ENCODE results near the gene NR6A1.
"Not testable (repeated sequence)": the region's sequence is repeated elsewhere in the genome, so short reads cannot be mapped to it uniquely, and the experiment has no call there.

Gene NR6A1

DNA sequence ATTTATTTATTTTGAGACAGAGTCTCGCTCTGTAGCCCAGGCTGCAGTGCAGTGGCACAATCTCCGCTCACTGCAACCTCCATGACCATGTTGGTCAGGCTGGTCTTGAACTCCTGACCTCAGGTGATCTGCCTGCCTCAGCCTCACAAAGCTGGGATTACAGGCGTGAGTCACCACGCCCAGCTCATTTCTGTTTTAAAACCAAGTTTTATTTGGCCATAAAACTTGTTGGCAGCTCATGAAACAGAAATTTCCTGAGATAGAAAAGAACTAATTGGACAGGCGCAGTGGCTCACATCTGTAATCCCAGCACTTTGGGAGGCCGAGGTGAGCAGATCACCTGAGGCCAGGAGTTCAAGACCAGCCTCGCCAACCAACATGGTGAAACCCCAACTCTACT is 155.3 kb downstream of the NR6A1 start:
- not testable (repeated sequence) for DNase-seq (ENCODE audit: low spot score)

DNA sequence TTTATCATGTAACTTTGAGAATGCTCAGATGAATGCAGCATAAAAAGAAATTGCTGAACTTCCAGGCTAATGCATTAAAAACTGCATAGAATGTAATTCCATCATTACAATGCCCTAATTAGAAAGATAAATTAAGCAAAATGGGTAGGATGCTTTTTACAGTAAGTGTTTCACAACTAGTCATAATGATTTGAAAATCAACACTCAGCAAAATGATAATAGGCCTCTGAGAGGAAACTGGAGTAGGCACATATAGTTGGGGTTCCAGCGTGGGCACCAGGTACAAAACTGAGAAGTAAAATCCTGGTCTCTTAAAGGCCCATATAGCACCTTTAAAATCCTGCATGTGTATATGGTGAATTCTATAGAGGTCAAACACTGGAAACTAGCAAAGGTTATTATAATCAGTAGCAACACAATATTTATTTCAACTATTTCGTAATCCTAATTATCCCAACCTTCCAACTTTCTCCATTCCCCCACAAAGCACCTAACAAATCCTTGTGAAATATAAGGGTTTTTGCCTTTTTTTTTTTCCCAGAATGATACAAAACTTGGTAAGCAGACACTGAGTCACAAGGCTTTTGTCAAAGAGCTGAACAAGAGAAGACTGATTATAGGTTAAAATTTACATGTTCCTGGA is 155.9 kb downstream of the NR6A1 start:
- no peak for DNase-seq (ENCODE audit: low spot score)

DNA sequence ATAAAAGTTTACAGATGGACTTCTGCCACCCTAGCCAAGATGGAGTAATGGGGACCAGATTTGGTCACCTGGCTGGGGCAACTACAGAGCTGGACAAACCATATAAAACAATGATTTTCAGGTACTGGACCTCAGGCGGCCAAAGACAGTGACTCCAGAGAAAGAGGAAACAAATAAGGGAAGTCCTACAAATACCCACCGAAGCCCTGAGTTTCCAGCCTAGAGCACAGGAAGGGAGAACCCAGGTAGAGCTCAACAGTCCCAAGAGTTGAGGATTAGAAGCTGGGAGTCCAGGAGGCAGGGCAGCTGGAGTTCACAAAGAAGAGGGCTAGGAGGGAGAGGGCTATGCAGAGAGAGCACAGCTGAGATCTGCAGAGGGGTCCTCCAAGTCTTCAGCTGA is 157.3 kb downstream of the NR6A1 start:
- DNase-seq (ENCODE audit: low spot score) = no peak

- no peak for DNase-seq (ENCODE audit: low spot score)
Measured at GRCh38 chr9:124611106-124611505, 160.0 kb downstream of the NR6A1 start.

DNA sequence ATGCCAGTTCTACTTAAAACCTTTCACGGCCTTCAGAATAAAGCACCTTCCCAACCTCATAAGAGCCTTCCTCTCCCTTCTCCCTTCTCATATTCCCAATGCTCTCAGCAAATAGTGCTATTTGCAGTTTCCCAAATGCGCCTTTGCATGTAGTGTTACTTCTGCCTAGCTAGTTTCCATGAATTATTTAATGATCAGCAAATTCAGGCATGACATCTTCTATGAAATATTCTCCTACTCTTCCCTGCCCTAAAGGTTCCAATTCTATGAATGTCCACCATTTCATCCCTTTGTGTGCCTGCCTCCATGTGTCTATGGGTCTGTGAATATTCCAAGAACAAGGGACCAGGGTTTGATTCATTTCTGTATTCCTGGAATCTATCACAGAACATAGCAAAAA is 165.1 kb downstream of the NR6A1 start:
- no peak for DNase-seq (ENCODE audit: low spot score)

DNA sequence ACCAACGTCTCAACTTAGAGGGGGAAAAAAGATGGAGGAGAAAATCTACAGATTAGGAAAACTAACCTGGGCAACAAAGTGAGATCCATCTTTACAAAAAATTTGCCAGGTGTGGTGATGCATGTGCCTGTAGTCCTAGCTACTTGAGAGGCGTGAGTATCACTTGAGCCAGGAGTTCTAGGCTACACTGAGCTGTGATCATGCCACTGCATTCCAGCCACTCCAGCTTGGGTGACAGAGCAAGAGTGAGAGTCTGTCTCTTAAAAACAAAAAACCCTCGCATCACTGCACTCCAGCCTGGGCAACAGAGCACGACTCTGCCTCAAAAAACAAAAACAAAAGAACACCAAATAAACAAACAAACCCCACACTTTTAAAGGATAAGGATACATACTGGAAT is 165.9 kb downstream of the NR6A1 start:
- DNase-seq (ENCODE audit: low spot score) = no peak

GRCh38 chr9:124602632-124603031 is 168.5 kb downstream of the NR6A1 start:
- DNase-seq (ENCODE audit: low spot score) = no peak

- no peak for DNase-seq (ENCODE audit: low spot score)
Measured at GRCh38 chr9:124602204-124602603, 168.9 kb downstream of the NR6A1 start.

DNA sequence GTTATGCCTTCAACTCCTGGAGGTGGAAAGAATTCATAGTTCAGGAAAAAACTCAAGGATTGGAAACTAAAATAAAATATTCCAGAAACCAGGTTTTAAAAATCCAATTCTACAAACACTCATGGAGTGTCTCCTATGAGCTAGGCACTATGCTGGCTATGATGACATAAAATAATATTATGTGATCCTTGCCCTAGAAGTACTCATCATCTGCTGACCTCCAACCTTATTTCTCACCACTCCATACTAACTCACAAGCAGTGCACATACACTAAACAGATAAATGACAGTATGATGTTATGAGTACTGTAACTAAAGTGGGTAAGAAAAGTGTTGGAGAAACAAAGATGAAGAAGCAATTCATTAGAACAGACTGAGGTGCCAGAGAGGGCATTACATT is 170.7 kb downstream of the NR6A1 start:
- no peak for DNase-seq (ENCODE audit: low spot score)

- no peak for DNase-seq (ENCODE audit: low spot score)
Measured at GRCh38 chr9:124599121-124599795, 171.9 kb downstream of the NR6A1 start.

- no peak for DNase-seq (ENCODE audit: low spot score)
Measured at GRCh38 chr9:124598048-124598447, 173.1 kb downstream of the NR6A1 start.

GRCh38 chr9:124596172-124596839 is 174.8 kb downstream of the NR6A1 start:
- no peak for DNase-seq (ENCODE audit: low spot score)

- no peak for DNase-seq (ENCODE audit: low spot score)
Measured at GRCh38 chr9:124595743-124596142, 175.4 kb downstream of the NR6A1 start.

GRCh38 chr9:124594673-124595072 is 176.4 kb downstream of the NR6A1 start:
- DNase-seq (ENCODE audit: low spot score) = peak; percentile 9

DNA sequence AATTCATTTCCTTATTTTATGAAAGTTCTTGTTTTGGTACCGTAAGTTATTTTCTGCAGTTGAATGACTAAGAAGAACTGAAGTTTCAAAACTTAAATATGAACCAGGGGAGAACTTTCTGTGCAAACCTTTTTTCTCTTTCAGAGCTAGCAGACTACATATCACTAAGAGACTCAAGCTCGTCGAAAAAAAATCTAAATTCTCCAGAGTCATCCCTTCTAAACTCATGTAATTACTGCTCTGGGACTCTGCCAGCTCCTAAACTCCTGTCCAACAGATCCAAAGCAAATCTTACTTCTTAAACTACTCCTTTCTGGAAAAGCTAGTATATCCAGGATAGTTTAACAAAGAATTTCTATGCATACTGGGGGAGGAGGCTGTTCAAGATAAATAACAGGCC is 176.9 kb downstream of the NR6A1 start:
- DNase-seq (ENCODE audit: low spot score) = no peak

- no peak for DNase-seq (ENCODE audit: low spot score)
Measured at GRCh38 chr9:124593651-124594058, 177.5 kb downstream of the NR6A1 start.

- no peak for DNase-seq (ENCODE audit: low spot score)
Measured at GRCh38 chr9:124593200-124593599, 177.9 kb downstream of the NR6A1 start.

DNA sequence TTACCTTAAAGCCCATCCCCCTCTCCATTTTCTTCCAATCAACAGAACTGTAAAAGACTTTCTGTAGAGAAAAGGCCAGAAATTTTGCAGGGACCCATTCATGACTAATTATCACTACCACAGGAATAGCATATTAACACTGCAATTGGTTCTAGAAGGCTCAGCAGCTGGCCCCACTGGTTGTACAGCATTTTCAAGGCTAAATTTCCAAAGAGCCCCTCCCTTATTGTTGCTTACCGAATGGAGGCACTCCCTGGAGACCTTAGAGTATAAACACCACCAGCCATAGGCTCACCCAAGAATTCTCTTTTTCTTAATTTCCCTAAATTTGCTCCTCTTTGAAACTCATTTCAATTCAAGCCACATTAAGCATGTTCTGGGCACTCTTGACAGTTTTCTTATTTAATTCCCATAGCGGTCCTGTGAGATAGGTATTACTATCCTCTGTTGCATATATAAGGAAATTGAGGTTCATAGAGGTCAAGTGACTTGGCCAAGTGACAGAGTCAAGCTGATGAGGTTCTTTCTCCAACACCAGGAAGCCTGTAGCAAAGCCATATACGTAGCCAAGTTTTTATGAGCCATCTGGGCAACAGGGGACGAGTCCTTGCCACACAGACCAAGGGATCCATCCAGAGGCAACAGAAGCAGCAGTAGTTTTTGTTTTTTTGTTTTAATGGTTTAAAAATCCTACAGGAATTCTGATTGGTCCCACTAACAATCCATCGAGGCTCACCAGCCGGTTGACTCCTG is 180.0 kb downstream of the NR6A1 start:
- no peak for DNase-seq (ENCODE audit: low spot score)

GRCh38 chr9:124584631-124585030 is 186.5 kb downstream of the NR6A1 start:
- DNase-seq (ENCODE audit: low spot score) = no peak

GRCh38 chr9:124583134-124583533 is 188.0 kb downstream of the NR6A1 start:
- DNase-seq (ENCODE audit: low spot score) = no peak

DNA sequence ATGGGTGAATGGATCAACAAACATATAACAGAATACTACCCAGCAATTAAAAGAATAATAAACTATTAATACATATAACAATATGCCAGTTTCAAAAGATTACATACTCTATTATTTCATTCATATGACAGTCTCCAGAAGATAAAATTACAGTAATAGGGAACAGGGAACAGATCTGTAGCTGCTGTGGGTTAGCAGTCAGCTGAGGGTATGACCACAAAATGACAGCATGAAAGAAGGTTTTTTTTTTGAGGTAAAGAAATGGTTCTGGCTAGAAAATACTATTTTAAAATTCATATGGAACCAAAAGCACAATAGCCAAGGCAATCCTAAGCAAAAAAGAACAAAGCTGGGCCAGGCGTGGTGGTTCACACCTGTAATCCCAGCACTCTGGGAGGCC is 190.9 kb downstream of the NR6A1 start:
- no peak for DNase-seq (ENCODE audit: low spot score)

DNA sequence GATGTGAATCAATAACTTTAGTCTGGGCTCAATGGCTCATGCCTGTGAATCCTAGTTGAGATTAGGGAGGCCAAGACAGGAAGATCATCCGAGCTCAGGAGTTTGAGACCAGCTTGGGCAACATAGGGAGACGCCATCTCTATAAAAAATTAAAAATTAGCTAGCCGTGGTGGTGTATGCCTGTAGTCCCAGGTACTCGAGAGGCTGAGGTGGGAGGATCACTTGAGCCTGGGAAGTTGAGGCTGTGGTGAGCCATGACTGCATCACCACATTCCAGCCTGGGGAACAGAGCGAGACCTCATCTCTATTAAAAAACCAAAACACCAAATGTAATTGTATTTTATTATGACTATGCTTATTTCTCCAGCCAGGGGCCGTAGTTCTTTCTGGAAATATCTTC is 194.4 kb downstream of the NR6A1 start:
- no peak for DNase-seq (ENCODE audit: low spot score)

All from Ammon's horn (tissue), 1 donor.